Adrenal gland (tissue), 12 donors: Measurements from ENCODE around the gene SRSF2. TPM values are rescaled to one million over a fixed set of nuclear protein-coding genes. Genes with fewer than 3 reads are reported as not detected.
"Not testable (repeated sequence)": the region's sequence is repeated elsewhere in the genome, so short reads cannot be mapped to it uniquely, and the experiment has no call there.

Experiments used
- DNase-seq, 7 donors: peaks; one replicate each; pipeline ENCODE4 v3.0.0-alpha.2; 2019 to 2020
- H3K27ac ChIP-seq, 5 donors: fragments of 200-600 bp; sonication (generic) in 4 of 5; 1 replicate in 3 of 5; 2 replicates in 2 of 5; pipeline versions ENCODE4 v1.5.1 to v1.8.0; 2016 to 2020; ENCODE audit warnings: mild to moderate bottlenecking in 1 of 5
- H3K27me3 ChIP-seq: fragments of 200-600 bp; 2 replicates; pipeline ENCODE4 v1.8.0; 2021
- H3K36me3 ChIP-seq, 2 donors: fragments of 200-600 bp; replicated peaks in 1 of 2; 1 replicate in 1 of 2; 2 replicates in 1 of 2; pipeline versions ENCODE4 v1.5.1 to v1.8.0; 2018 to 2022
- H3K4me1 ChIP-seq, 2 donors: fragments of 200-600 bp; replicated peaks in 1 of 2; 1 replicate in 1 of 2; 2 replicates in 1 of 2; pipeline versions ENCODE4 v1.5.1 to v1.8.0; 2018 to 2021
- H3K4me3 ChIP-seq, 4 donors: fragments of 200-600 bp; sonication (generic) in 3 of 4; one replicate each; pipeline ENCODE4 v1.5.1; 2016 to 2018
- H3K9me3 ChIP-seq, 3 donors: fragments of 200-600 bp; sonication (generic) in 1 of 3; replicated peaks in 1 of 3; 1 replicate in 2 of 3; 2 replicates in 1 of 3; pipeline versions ENCODE4 v1.5.1 to v1.8.0; 2016 to 2021
- POLR2A ChIP-seq, 2 donors: fragments of 450-650 bp; IDR thresholded peaks; one replicate each; pipeline ENCODE4 v1.6.1; 2017; ENCODE audit warnings: antibody characterized with exemption in 2 of 2, mild to moderate bottlenecking in 2 of 2, moderate library complexity in 1 of 2
- WGBS, 4 donors: extraction: QIAGEN DNeasy Blood & Tissue Kit in 2 of 4; methylation state at CpG; one replicate each; pipeline versions ENCODE4 v1.1.5 to v1.1.7; 2013 to 2017; 5-methylcytosine and 5-hydroxymethylcytosine counted together
- intact Hi-C, 2 donors: fragments of 100-400 bp; cut with DNase I; formaldehyde crosslinking; loops; one replicate each; pipeline versions ENCODE4 v1.14.1 to v1.15.0; 2022 to 2023
- polyA plus RNA-seq, 3 donors: library from polyadenylated mRNA; stranded (reverse); fragments of 200-250 nt in 2 of 3; fragments of 350-450 nt in 1 of 3; fragmentation: Illumina TruSeq in 1 of 3; extraction: RNeasy Lipid Tissue Mini Kit (QIAGEN cat#74804) in 1 of 3; gene quantifications; one replicate each; pipeline ENCODE4 v1.2.3, GENCODE V29; 2013 to 2014
- total RNA-seq, 9 donors: library from RNA; depleted of rRNA in 4 of 9; stranded (reverse); fragments of >200 nt in 4 of 9; fragments of 120-200 nt in 1 of 9; fragmentation: NEBNext Ultra II Directional in 1 of 9; extraction: Animal tissue kit (Norgen Biotek cat#: 25700) in 1 of 9; gene quantifications; one replicate each; pipeline versions ENCODE4 v1.1.0 to v1.2.4, GENCODE V29; 2013 to 2023
- TF ChIP-seq, protein P1 (sequence below), 6 experiments: fragments of 450-650 bp in 4 of 6; fragments of 200-600 bp in 2 of 6; sonication (generic) in 1 of 6; IDR thresholded peaks; 1 replicate in 5 of 6; 2 replicates in 1 of 6; pipeline versions ENCODE4 v1.5.1 to v1.8.0; 2016 to 2021; ENCODE audit warnings: antibody characterized with exemption in 6 of 6, mild to moderate bottlenecking in 2 of 6, moderate library complexity in 1 of 6
- donor health status: healthy with polysubstance abuse.
- donor health status: Bipolar disorder and iron deficiency.
- donor health status: DM: yes; HTN: yes; CAD: no.
- donor health status: DM: no; HTN: no; CAD: no.
- donor health status: DM: no; HTN: no; CAD: no.
- donor health status: DM: yes; HTN: yes; CAD: no.

SRSF2 gene
- total and polyA plus RNA-seq, 12 donors = 103 to 269 (median 194) TPM

DNA sequence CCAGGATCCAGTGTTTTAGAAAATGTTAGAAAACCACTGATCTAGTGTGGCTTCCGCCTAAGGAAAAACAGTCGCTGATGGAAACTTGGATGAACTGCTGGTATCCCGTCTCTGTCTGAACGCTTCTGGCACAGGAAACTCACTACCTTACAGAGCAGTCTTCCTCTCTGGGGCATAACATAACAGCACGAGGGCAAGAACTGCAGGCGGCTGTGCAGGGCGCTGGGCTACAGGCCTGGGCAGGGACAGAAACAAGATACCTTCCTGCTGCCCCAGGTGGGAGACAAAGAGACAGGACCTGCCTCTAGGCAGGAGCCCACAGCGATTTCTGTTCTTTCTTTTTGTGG, 36.9 kb downstream of the SRSF2 start:
- TF ChIP-seq, protein P1, sequence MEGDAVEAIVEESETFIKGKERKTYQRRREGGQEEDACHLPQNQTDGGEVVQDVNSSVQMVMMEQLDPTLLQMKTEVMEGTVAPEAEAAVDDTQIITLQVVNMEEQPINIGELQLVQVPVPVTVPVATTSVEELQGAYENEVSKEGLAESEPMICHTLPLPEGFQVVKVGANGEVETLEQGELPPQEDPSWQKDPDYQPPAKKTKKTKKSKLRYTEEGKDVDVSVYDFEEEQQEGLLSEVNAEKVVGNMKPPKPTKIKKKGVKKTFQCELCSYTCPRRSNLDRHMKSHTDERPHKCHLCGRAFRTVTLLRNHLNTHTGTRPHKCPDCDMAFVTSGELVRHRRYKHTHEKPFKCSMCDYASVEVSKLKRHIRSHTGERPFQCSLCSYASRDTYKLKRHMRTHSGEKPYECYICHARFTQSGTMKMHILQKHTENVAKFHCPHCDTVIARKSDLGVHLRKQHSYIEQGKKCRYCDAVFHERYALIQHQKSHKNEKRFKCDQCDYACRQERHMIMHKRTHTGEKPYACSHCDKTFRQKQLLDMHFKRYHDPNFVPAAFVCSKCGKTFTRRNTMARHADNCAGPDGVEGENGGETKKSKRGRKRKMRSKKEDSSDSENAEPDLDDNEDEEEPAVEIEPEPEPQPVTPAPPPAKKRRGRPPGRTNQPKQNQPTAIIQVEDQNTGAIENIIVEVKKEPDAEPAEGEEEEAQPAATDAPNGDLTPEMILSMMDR (IDR thresholded peaks at IDR 0.05) = no peak
- TF ChIP-seq POLR2A (IDR thresholded peaks at IDR 0.05) = no peak

DNA sequence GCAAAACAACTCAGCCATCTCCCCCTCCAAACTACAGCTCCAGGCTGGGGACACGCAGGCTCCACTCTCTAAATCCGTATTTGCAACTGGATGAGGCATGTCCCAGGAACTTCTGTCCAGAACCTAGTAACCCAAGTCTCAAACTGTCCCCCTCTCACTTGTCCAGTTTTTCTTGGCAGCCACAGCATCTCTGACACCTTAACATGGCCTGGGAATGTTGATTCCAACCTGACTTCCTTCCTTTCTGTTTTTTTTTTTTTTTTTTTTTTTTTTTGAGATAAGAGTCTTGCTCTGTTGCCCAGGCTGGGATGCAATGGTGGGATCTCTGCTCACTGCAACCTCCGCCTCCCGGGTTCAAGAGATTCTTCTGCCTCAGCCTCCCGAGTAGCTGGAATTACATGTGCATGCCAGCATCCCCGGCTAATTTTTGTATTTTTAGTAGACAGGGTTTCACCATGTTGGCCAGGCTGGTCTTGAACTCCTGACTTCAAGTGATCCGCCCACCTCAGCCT, 38.6 kb downstream of the SRSF2 start:
- H3K9me3 ChIP-seq, intact Hi-C loops, H3K27me3 ChIP-seq, H3K36me3 ChIP-seq, H3K4me3 ChIP-seq, DNase-seq: not testable (repeated sequence)
- Histone ChIP-seq H3K27ac (peak overlapping the region in 3 of 5 donors; percentile 92 to 99 (median 95)), H3K4me1 (peaks cover 75 to 86% of the 10 kb centered on the region in 2 donors)
- WGBS, 4 donors = 70 to 81% (median 79%) methylated on average over 6 to 7 of the region's 7 CpGs

More for the DNA sequence above, 36.9 kb downstream of the SRSF2 start:
- H3K9me3 ChIP-seq = no peaks in the 10 kb centered on the region
- H3K4me1 ChIP-seq = peaks cover 75 to 93% of the 10 kb centered on the region in 2 donors
- H3K27me3 ChIP-seq = no peaks in the 10 kb centered on the region
- DNase-seq = no peak
- H3K36me3 ChIP-seq = no peaks in the 10 kb centered on the region
- H3K27ac ChIP-seq = peak overlapping the region; percentile 78 to 99 (median 92)
- intact Hi-C loops = no loop called here
- peak overlapping the region in 1 of 4 donors; percentile 37 for H3K4me3 ChIP-seq
- WGBS, 4 donors = 38 to 48% (median 40%) methylated on average over 6 to 8 of the region's 8 CpGs

DNA sequence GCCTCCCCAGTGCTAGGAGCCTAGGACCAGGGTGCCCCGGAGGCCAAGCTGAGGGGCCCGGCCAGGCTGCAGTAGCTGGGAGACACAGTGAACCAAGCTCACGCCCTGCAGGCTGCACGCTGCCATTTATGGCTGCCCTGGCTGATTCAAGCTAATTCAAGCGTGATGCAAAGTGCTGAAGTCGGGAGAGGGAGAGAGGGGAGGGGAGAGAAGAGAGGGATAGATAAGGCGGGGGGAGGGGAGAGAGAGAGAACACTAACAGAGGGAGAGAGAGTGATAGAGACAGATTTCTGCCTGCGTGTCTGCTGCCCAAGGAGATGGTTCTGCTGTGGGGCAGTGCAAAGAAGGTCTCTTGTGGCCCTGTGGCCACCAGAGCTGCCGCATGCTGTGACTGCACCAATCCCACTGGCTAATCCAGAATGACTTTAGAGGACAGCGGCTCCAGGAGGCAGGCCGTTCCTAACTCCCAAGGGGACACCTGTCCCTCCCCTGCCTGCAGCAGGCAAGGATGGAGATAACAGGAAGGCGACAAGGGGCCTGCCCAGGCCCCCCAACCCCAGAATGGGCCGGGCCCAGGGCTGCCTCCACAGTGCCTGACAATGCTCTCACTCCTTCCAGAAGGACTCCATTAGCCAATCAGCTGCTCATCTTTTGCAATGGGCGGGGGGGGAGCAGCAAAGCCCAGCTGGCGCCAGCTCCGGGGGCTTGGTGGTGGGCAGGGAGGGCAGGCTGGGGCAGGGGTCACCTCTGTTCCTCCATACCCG, 39.2 kb downstream of the SRSF2 start:
- TF ChIP-seq, protein P1 (IDR thresholded peaks at IDR 0.05) = no peak
- TF ChIP-seq POLR2A (IDR thresholded peaks at IDR 0.05) = peak in 1 of 2 donors; percentile 46
- DNase-seq = peak in 5 of 7 donors; percentile 41 to 75 (median 70)
- H3K9me3 ChIP-seq = no peaks in the 10 kb centered on the region
- no peaks in the 10 kb centered on the region for H3K27me3 ChIP-seq
- H3K4me3 ChIP-seq = no peak overlapping the region
- peaks cover 69 to 81% of the 10 kb centered on the region in 2 donors for H3K4me1 ChIP-seq
- WGBS, 4 donors = 27 to 46% (median 39%) methylated on average over 9 to 17 of the region's 17 CpGs
- H3K27ac ChIP-seq = peak overlapping the region; percentile 68 to 99 (median 92)
- intact Hi-C loops = no loop called here
- no peaks in the 10 kb centered on the region for H3K36me3 ChIP-seq

DNA sequence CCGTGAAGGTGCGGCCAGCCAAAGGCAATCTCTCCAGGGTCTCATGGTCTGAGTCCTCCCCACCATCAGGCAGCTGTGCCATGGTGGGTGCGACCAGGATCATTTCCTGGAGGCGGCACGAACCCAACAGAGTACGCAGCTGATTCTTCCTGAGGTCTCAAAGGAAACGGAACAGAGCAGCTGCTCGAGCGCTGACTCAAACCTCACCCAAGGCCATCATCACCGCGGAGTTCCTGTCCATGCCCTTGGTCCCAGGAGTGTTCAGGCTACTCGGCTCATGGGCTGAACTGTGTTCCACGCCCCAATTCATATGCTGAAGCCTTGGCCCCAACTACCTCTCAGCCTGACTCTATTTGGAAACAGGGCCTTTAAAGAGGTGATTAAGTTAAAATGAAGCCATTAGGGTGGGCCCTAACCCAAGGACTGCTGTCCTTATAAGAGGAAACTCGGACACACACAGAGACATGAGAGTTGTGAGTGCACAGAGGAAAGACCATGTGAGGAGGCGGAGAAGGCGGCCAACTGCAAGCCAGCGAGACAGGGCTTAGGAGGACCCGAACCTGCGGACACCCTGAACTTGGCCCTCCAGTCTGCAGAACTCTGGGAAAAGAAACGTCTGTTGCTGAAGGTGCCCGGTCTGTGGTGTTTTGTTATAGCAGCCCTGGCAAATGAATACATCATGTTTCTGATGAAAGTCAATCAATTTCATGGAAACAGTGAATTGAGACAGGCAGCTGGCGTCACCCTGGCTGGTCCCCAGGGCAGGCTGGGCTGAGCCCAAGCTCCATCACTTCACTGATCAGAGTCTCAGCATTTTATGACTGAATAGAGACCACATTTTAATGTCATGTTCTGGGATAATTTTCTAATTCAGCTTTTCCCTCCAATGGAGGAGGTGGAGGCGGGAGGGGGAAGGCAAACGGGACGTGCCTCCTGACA, 40.1 kb downstream of the SRSF2 start:
- peak overlapping the region; percentile 68 to 99 (median 92) for H3K27ac ChIP-seq
- no peak overlapping the region for H3K4me3 ChIP-seq
- WGBS, 4 donors = 39 to 66% (median 47%) methylated on average over 15 to 25 of the region's 25 CpGs
- H3K9me3 ChIP-seq = no peaks in the 10 kb centered on the region
- no peaks in the 10 kb centered on the region for H3K36me3 ChIP-seq
- intact Hi-C loops = no loop called here
- no peaks in the 10 kb centered on the region for H3K27me3 ChIP-seq
- TF ChIP-seq, protein P1 (IDR thresholded peaks at IDR 0.05) = peak in 1 of 6 experiments; percentile 8
- TF ChIP-seq POLR2A (IDR thresholded peaks at IDR 0.05) = peak in 1 of 2 donors; percentile 81
- peaks cover 61 to 74% of the 10 kb centered on the region in 2 donors for H3K4me1 ChIP-seq
- DNase-seq = peak; percentile 80 to 95 (median 92)
